Measurements from ENCODE around the gene SF3A1. TPM values are rescaled to one million over a fixed set of nuclear protein-coding genes. Genes with fewer than 3 reads are reported as not detected.

SF3A1 gene
- total and polyA plus RNA-seq, 2 of the 13 experiments (the other 11 are each of a cell fraction or from before 2014, with no cell fraction given) = 10.0 to 22.0 TPM

DNA sequence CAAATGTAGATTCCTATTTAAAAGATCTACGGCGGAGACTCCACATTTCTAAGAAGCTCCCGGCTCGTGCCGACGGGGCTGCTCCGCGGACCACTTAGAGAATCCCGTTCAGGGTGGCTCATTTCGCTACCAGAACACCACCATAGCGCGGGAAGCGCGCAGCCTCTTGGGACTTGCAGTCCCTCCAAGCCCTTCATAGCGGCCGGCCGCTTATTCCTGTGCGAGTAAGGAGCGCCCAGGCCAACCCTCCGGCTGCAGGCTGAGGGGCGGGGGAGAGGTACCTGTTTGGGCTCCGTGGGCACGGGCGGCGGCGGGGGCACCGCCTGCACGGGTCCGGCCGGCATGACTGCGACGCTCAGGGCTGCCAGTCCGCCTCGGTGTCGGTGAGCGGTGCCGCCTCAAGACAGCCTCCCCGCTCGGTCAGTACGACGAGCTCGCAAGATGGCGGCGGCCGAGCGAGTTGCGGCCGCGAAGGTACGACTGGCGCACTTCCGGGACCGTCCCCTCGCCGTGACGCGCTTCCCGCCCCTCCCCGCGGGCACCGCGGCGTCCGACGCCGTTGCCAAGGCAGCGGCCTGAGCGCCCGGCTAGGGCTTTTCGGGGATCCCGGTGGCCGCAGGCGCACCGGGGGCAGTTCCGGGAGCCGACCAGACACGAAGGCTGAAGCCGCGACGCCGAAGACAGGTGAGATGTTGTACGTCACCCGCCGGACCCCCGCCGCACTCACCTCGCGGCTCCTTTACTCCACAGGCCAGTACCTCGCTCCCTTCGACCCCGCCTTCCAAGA lies at the start of gene SF3A1, which contains the start of gene CCDC157 (continued):
- TF ChIP-seq ZNF124 (CRISPR knock-in tag; IDR thresholded peaks at IDR 0.05) (peak; percentile 91; the same call in 1 of the 2 replicates), ZMAT5 (CRISPR knock-in tag; IDR thresholded peaks at IDR 0.05; ENCODE audit: borderline replicate concordance, low read depth) (no peak), ZNF614 (CRISPR knock-in tag; IDR thresholded peaks at IDR 0.05; ENCODE audit: borderline replicate concordance) (peak; percentile 60; the same call in 1 of the 2 replicates), CREB1 (IDR thresholded peaks at IDR 0.05) (peak; percentile 92), CREB1 (CRISPR knock-in tag; IDR thresholded peaks at IDR 0.05) (peak; percentile 89), MYNN (CRISPR knock-in tag; IDR thresholded peaks at IDR 0.05; ENCODE audit: low read depth) (no peak; the same call in 1 of the 2 replicates), ZNF180 (CRISPR knock-in tag; IDR thresholded peaks at IDR 0.05; ENCODE audit: borderline replicate concordance, low read depth) (no peak; the same call in 1 of the 2 replicates), ZFYVE20 (CRISPR knock-in tag; IDR thresholded peaks at IDR 0.05; ENCODE audit: borderline replicate concordance, low read depth) (no peak), ZNF530 (CRISPR knock-in tag; IDR thresholded peaks at IDR 0.05; ENCODE audit: low read depth) (no peak), HMGXB4 (CRISPR knock-in tag; IDR thresholded peaks at IDR 0.05; ENCODE audit: borderline replicate concordance in 1 of 2, low read depth in 1 of 2) (peak in 1 of 2 experiments; percentile 71), PCBP1 (IDR thresholded peaks at IDR 0.05; ENCODE audit: borderline replicate concordance, low read depth, low read length) (no peak), PCBP2 (optimal IDR thresholded peaks at IDR 0.05; ENCODE audit: low read depth, low read length, poor library complexity, severe bottlenecking) (no peak), ZNF660 (CRISPR knock-in tag; IDR thresholded peaks at IDR 0.05; ENCODE audit: borderline replicate concordance, low read depth) (no peak), ZBTB21 (CRISPR knock-in tag; IDR thresholded peaks at IDR 0.05) (peak; percentile 92), ZC3H13 (CRISPR knock-in tag; IDR thresholded peaks at IDR 0.05) (no peak), TOE1 (CRISPR knock-in tag; IDR thresholded peaks at IDR 0.05) (no peak), NFE2L2 (IDR thresholded peaks at IDR 0.05; ENCODE audit: low read length) (no peak), KLF11 (CRISPR knock-in tag; IDR thresholded peaks at IDR 0.05) (no peak), ZGPAT (CRISPR knock-in tag; IDR thresholded peaks at IDR 0.05) (peak; percentile 93)
- TF ChIP-seq, protein P1, sequence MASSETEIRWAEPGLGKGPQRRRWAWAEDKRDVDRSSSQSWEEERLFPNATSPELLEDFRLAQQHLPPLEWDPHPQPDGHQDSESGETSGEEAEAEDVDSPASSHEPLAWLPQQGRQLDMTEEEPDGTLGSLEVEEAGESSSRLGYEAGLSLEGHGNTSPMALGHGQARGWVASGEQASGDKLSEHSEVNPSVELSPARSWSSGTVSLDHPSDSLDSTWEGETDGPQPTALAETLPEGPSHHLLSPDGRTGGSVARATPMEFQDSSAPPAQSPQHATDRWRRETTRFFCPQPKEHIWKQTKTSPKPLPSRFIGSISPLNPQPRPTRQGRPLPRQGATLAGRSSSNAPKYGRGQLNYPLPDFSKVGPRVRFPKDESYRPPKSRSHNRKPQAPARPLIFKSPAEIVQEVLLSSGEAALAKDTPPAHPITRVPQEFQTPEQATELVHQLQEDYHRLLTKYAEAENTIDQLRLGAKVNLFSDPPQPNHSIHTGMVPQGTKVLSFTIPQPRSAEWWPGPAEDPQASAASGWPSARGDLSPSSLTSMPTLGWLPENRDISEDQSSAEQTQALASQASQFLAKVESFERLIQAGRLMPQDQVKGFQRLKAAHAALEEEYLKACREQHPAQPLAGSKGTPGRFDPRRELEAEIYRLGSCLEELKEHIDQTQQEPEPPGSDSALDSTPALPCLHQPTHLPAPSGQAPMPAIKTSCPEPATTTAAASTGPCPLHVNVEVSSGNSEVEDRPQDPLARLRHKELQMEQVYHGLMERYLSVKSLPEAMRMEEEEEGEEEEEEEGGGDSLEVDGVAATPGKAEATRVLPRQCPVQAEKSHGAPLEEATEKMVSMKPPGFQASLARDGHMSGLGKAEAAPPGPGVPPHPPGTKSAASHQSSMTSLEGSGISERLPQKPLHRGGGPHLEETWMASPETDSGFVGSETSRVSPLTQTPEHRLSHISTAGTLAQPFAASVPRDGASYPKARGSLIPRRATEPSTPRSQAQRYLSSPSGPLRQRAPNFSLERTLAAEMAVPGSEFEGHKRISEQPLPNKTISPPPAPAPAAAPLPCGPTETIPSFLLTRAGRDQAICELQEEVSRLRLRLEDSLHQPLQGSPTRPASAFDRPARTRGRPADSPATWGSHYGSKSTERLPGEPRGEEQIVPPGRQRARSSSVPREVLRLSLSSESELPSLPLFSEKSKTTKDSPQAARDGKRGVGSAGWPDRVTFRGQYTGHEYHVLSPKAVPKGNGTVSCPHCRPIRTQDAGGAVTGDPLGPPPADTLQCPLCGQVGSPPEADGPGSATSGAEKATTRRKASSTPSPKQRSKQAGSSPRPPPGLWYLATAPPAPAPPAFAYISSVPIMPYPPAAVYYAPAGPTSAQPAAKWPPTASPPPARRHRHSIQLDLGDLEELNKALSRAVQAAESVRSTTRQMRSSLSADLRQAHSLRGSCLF (CRISPR knock-in tag; IDR thresholded peaks at IDR 0.05; ENCODE audit: borderline replicate concordance) = no peak
